ENCODE measurements around the gene MYCBP2.

MYCBP2 gene

GRCh38 chr13:77105051-77105450 lies 221.8 kb downstream of the MYCBP2 start:
- DNase-seq (ENCODE audit: low read depth), result no peak

GRCh38 chr13:77099415-77099814 lies 227.5 kb downstream of the MYCBP2 start:
- no peak for DNase-seq (ENCODE audit: low read depth)

- no peak for DNase-seq (ENCODE audit: low read depth)
Measured at GRCh38 chr13:77095288-77095687, 231.6 kb downstream of the MYCBP2 start.

- DNase-seq (ENCODE audit: low read depth), result no peak
Measured at GRCh38 chr13:77094773-77095172, 232.1 kb downstream of the MYCBP2 start.

GRCh38 chr13:77093735-77094134 lies 233.2 kb downstream of the MYCBP2 start:
- no peak for DNase-seq (ENCODE audit: low read depth)

- DNase-seq (ENCODE audit: low read depth), result no peak
Measured at GRCh38 chr13:77084755-77085154, 242.1 kb downstream of the MYCBP2 start.

- no peak for DNase-seq (ENCODE audit: low read depth)
Measured at GRCh38 chr13:77079902-77080413, 246.9 kb downstream of the MYCBP2 start.

GRCh38 chr13:77067519-77067918 lies 259.4 kb downstream of the MYCBP2 start:
- DNase-seq (ENCODE audit: low read depth), result no peak

GRCh38 chr13:77065461-77066147 lies 261.3 kb downstream of the MYCBP2 start:
- DNase-seq (ENCODE audit: low read depth), result no peak

GRCh38 chr13:77062097-77062496 lies 264.8 kb downstream of the MYCBP2 start:
- no peak for DNase-seq (ENCODE audit: low read depth)

- no peak for DNase-seq (ENCODE audit: low read depth)
Measured at GRCh38 chr13:77061362-77061761, 265.5 kb downstream of the MYCBP2 start.

- no peak for DNase-seq (ENCODE audit: low read depth)
Measured at GRCh38 chr13:77056886-77057285, 270.0 kb downstream of the MYCBP2 start.

GRCh38 chr13:77056382-77056781 lies 270.5 kb downstream of the MYCBP2 start:
- DNase-seq (ENCODE audit: low read depth), result no peak

GRCh38 chr13:77055158-77055557 lies 271.7 kb downstream of the MYCBP2 start:
- no peak for DNase-seq (ENCODE audit: low read depth)

- DNase-seq (ENCODE audit: low read depth), result no peak
Measured at GRCh38 chr13:77053192-77053591, 273.7 kb downstream of the MYCBP2 start.

- no peak for DNase-seq (ENCODE audit: low read depth)
Measured at GRCh38 chr13:77048681-77049080, 278.2 kb downstream of the MYCBP2 start.

GRCh38 chr13:77047649-77048343 lies 279.1 kb downstream of the MYCBP2 start:
- no peak for DNase-seq (ENCODE audit: low read depth)

GRCh38 chr13:77042566-77043177 lies 284.2 kb downstream of the MYCBP2 start:
- no peak for DNase-seq (ENCODE audit: low read depth)

GRCh38 chr13:77040835-77041234 lies 286.1 kb downstream of the MYCBP2 start:
- no peak for DNase-seq (ENCODE audit: low read depth)

- DNase-seq (ENCODE audit: low read depth), result no peak
Measured at GRCh38 chr13:77040076-77040475, 286.8 kb downstream of the MYCBP2 start.

GRCh38 chr13:77038907-77039480 lies 287.9 kb downstream of the MYCBP2 start:
- no peak for DNase-seq (ENCODE audit: low read depth)

GRCh38 chr13:77036279-77036678 lies 290.6 kb downstream of the MYCBP2 start:
- DNase-seq (ENCODE audit: low read depth), result no peak

GRCh38 chr13:77034881-77035280 lies 292.0 kb downstream of the MYCBP2 start:
- DNase-seq (ENCODE audit: low read depth), result no peak

Measured in T follicular helper cell (primary cell).